NCI-H2107 treated with DMSO at 0.1 percent for 48 hours (cell line): ENCODE results near the gene LRRC8C.
"Not testable (repeated sequence)": the region's sequence is repeated elsewhere in the genome, so short reads cannot be mapped to it uniquely, and the experiment has no call there.

Source experiments
- DNase-seq: peaks from one replicate; lab custom pipeline; 2025; ENCODE audit not compliant: unreplicated experiment; lab: John Stamatoyannopoulos, UW

The LRRC8C gene

GRCh38 chr1:89702520-89703045 is 69.7 kb downstream of the LRRC8C start:
- no peak for DNase-seq

- no peak for DNase-seq
Measured at GRCh38 chr1:89703469-89703868, 70.5 kb downstream of the LRRC8C start.

GRCh38 chr1:89704014-89704413 is 71.1 kb downstream of the LRRC8C start:
- DNase-seq: no peak

GRCh38 chr1:89704885-89705284 is 72.0 kb downstream of the LRRC8C start:
- DNase-seq: not testable (repeated sequence)

GRCh38 chr1:89705901-89706699 is 73.2 kb downstream of the LRRC8C start:
- no peak for DNase-seq

- DNase-seq: no peak
Measured at GRCh38 chr1:89706700-89707012, 73.7 kb downstream of the LRRC8C start.

GRCh38 chr1:89708751-89709375 is 75.9 kb downstream of the LRRC8C start:
- no peak for DNase-seq

GRCh38 chr1:89710498-89711139 is 77.7 kb downstream of the LRRC8C start:
- DNase-seq: no peak

GRCh38 chr1:89711140-89711778 is 78.3 kb downstream of the LRRC8C start:
- no peak for DNase-seq

- DNase-seq: no peak
Measured at GRCh38 chr1:89712420-89712819, 79.5 kb downstream of the LRRC8C start.

- DNase-seq: no peak
Measured at GRCh38 chr1:89715677-89716076, 82.8 kb downstream of the LRRC8C start.

GRCh38 chr1:89719502-89720306 is 86.8 kb downstream of the LRRC8C start:
- peak; percentile 78 for DNase-seq

- no peak for DNase-seq
Measured at GRCh38 chr1:89720839-89721238, 87.9 kb downstream of the LRRC8C start.

- DNase-seq: no peak
Measured at GRCh38 chr1:89721351-89721750, 88.4 kb downstream of the LRRC8C start.

- DNase-seq: no peak
Measured at GRCh38 chr1:89723144-89723543, 90.2 kb downstream of the LRRC8C start.

GRCh38 chr1:89723863-89724262 is 90.9 kb downstream of the LRRC8C start:
- no peak for DNase-seq

- DNase-seq: no peak
Measured at GRCh38 chr1:89724369-89725010, 91.6 kb downstream of the LRRC8C start.

GRCh38 chr1:89725011-89725370 is 92.1 kb downstream of the LRRC8C start:
- DNase-seq: no peak

GRCh38 chr1:89725631-89726030 is 92.7 kb downstream of the LRRC8C start:
- DNase-seq: no peak
